HG03558 (cell line): ENCODE measurements around the gene PLPP1.

Experiments used
- ATAC-seq: cut with Tn5 transposase; IDR thresholded peaks from one replicate; pipeline ENCODE4 v1.9.1; 2021; ENCODE audit warnings: moderate number of reproducible peaks; ENCODE audit not compliant: unreplicated experiment; ENCODE audit errors: extremely low read depth

Gene PLPP1

DNA sequence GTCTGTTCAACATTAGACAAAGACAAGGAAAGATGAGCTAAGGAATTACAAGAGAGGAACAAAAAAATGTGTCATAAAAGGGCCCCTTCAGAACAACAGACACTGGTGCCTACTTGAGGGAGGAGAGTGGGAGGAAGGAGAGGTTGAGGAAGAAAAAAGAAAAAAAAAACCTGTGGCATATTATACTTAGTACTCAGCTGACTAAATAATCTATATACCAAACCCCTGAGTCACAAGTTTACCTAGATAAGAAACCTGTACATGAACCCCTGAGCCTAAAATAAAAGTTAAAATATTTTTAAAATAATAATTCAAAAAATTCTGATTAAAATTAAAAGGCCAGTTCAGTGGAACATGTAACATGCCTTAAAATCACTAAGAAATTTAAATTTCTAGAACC is 119.7 kb downstream of the PLPP1 start:
- no peak for ATAC-seq

DNA sequence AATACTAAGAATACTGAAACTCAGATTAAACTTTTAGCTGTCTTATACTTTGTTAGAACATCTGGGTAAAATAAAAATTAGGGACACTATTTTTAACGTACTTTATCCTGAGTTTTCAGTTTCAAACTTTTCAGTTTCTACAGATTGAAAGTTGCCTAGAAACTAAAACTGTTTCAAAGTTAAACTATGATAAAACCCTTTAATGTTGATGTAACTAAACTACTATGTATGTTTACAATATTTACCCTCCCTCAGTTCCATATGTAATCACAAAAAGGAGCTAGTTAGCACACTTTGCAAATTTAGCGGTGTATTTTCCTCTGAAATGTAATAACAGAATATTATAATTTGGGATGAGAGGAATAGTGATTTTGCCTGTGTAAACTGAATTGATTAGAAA is 121.1 kb downstream of the PLPP1 start:
- ATAC-seq, result no peak

DNA sequence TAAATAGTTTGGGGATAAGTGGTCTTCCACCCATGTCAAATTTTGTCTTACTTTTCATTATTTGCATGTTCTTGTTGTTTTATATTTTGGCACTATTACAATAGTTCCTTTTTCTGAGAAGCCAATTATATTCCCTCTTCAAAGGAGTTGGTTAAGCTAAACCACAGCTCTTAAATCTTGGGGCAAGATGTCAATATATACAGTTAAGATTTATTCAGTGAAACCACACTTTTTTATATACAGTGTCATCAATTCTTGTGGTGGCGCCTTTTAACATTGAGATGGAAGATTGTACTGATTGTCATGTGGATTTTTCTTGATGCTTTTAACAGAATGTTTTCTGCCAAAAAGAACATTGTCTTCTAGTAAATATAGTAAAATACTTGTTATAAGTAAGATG is 122.9 kb downstream of the PLPP1 start:
- no peak for ATAC-seq

DNA sequence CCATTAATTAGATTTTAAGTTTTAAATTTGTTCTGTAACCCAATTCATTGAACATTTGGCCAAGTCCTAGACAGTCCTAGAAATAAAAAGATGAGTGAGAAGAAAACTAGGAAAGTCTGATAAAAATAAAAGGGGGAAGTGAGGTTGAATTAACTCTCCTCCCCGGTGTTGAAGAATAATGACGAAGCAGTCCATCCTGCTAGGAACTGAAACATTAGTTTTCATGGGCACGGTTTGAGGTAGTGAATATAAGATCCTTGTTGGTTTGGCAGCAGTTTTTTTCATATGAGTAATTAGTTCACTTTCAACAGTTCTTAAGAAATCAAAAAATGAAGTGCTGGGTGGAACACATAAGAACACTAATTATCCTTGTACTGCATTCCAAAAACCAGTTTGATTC is 123.9 kb downstream of the PLPP1 start:
- no peak for ATAC-seq

DNA sequence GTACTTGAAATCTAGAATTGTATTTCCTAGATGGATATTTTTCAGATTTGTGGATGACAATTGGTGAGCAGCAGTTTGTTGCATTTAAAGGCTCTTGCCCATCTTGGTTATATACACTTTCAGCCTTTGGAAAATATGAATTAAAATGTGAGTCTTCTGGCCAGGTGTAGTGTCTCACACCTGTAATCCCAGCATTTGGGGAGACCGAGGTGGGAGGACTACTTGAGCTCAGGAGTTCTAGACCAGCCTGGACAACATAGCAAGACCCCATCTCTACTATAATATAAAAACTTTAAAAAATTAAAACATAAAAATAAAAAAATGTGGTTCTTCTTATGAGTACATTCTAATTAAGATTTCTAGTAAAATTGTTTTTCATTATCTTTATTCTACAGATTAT is 125.0 kb downstream of the PLPP1 start:
- ATAC-seq, result no peak

DNA sequence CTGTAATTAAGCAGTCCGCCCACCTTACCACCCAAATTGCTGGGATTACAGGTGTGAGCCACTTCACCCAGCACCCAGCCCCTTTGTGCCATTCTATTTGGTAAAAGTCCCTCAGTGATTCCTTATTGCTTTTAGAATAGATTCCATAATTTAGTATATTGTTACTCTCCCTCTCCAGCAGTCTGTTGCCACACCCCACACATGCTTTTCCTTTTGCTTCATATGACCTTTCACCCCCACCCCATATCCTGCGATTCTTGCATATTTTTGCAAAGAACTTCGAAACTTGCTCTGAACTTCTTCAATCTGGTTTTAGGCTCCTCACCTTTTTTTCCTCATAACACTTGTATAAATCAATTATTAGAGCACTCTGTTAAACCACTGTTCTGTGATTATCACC is 126.8 kb downstream of the PLPP1 start:
- ATAC-seq, result no peak

DNA sequence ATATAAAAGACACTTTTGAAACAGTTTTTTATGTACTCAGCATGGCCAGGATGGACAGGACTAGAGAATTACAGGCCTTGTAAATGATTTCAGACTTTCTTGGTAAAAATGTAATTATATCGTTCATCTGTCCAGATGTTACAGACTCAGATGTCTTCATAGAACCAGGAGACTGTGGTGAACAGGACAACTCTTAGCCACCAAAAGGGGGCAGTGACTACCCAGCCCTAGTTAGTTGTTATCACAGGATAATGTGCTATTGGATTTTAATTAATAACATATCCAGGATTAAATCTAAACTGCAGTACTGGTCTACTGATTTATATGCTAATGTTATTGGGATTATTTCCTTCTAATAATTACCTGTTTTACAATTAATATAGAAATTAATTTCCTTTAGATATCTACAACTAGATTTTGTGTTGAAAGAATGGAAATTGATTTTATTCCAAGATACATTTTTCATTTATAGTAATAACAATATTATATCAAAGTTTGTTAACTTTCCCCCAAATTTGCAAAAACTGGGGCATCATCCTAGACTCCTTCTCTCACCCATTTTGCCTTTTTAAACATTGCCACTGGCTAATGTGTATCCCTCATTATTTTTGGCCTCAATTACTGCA is 127.6 kb downstream of the PLPP1 start:
- ATAC-seq, result no peak

DNA sequence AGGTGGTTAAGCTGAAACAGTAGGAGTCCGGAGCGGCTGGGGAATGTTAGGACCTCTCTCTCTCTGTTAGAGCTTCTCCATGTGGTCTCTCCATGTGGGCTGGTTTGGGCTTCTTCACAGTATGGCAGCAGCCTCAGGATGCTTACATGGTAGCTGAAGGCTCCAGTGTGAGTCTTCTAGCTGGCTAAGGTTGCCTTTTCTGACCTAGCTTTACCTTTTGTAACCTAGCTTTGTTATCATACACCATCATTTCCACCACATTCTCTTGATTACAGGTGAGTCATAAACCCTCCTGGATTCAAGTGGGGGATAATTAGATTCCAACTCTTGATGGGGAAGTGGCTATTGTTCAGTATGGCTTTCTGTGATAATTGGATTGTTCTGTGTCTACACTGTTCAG is 128.5 kb downstream of the PLPP1 start:
- ATAC-seq, result no peak

DNA sequence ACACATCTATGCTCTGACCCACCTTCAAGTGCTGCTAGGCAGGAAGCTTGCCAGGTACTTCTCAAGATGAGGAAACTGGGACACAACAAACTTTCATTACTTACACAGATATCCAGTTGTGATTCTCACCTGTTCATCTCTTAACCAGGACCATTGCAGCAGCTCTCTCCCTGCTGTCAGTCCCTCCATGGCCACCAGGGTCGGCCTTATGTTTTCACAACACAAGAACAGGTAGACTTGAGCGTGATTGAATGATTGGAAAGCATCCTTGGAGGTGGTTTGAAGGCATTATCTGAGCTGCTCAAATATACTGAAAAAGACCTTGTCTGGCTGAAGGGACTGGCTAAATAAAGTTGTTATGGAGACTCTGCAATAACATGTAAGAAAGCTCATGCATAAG is 132.6 kb downstream of the PLPP1 start:
- ATAC-seq, result no peak

DNA sequence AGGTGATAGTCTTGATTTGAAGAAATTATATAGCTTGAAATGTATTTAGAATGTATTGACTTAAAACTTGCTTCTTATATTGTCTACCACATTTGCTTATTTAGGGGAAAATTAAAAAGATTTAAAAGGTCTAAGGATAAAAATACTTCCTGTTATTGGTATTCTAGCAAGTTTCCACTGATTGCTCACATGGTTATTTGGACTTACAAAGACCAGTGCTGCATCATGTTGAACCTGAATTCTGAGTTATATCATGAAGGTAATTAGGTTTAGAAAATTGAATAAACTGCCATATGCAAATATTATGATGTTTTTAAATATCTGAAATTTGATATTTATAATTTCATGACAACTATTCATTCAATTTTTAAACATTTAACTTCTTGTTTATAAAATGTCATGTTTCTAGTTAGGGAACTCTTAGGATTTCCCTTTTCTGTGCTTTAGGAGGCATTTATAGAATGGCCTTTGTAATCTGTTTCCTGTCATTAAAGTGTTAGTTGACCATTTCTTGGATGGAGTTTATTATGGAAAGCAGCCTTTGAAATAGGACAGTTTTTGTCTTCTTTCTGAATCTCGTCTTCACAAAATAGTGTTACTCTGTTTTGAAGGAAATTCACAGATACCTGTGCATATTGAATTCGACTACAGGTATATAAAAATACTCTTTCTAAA is 141.1 kb downstream of the PLPP1 start:
- no peak for ATAC-seq

DNA sequence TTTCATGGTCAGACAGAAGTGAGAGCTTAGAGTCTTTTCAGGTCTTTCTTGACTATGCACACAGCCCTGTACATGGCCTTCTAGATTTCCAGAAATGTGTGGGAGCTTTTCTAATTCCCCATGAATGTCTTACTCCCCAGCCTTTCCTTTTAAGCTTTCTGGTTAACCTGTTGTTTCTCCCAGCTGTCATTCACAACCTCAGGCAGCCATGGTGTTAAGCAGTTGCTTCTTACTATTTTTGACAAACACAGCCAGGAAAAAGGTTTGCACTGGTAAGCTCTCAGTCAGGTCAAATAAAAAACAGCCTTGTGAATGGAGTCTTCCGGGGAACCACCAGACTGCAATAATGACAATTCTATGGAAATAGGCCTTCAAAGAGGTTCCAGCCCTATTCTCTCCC is 142.1 kb downstream of the PLPP1 start:
- no peak for ATAC-seq

DNA sequence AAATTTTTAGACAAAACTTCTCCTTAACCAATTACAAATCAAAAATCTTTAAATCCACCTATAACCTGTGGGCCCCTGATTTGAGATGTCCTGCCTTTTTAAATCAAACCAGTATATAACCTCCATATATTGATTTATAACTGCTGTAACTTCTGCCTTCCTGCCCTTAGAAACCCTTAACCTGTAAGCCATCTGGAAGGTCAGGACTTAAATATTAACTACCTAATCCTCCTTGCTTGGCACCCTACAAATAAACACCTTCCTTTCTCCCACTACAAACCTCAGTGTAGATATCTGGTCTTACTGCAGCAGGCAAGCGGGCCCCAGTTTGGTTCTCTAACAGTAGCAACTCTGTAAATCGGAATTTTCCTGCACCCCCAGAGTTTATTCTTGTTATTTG is 143.1 kb downstream of the PLPP1 start:
- no peak for ATAC-seq

DNA sequence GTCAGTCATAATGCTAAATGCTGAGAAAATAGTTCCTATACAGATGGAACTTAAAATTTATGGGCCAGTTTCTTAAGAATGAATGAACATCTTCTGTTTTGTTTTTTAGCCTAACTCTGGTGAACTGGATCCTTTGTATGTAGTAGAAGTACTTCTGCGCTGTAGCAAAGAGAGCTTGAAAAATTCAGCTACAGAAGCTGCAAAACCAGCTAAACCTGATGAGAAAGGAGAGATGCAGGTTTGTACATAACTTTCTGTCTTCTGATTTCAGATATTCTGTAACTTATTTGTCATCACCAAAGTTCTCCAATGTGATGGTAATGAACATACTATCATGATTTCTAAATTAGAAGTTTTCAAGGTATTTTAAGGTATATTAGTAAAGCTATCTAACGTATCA is 146.9 kb downstream of the PLPP1 start:
- ATAC-seq, result no peak

DNA sequence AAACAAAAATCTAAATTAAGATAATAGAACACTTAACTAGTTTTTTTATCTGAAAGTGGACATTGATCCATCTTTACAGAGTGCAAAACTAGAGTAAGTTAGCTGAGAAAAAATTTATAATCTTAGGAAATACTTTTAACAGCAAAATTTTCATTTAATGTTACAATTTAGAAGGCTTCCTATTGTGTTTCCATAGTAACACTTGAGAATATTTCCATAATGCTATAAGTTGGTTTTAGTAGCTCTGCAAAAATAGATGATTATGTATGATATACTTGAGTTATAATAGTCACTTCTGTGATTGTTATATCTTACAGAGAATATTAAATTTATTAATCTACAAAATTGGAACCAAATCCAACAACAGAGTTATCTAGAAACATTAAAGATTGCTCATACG is 148.4 kb downstream of the PLPP1 start:
- ATAC-seq, result no peak

DNA sequence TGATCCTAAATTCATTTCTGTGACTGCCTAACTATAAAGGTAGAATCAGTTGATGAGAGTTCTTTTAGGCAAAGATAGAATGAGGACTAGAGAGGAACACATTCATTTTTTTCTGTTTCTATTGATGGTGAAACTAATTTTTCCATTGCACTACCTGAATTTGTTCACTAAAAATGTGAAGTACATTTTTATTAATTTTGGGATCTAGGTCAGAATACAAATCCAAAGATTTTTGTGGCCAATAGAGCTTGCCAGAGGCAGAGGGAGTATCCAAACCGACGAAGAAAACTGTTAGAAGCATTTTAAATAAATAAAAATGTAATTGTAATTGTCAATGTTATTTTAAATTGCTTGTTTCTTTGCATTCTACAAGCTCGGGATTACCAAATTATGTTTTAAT is 148.9 kb downstream of the PLPP1 start:
- no peak for ATAC-seq

DNA sequence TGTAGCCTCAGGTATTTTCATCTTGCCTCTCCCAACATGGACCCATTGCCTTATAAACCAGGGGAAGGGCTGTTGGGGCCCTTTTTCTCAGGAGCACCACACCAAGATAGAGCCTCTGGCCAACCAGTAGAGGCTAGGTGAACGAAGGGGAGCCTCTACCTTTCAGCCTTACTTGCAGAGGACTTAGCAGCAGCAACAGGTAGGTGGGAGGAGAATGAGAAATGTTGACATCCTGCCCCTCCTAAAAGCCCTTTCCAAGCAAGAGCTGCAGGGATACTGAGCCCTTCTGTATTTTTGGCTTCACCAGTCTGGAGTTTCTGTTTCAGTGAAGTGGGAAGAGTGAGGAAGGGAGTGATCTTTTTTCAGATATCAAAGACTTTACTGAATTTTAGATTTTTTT is 149.5 kb downstream of the PLPP1 start:
- ATAC-seq, result no peak

DNA sequence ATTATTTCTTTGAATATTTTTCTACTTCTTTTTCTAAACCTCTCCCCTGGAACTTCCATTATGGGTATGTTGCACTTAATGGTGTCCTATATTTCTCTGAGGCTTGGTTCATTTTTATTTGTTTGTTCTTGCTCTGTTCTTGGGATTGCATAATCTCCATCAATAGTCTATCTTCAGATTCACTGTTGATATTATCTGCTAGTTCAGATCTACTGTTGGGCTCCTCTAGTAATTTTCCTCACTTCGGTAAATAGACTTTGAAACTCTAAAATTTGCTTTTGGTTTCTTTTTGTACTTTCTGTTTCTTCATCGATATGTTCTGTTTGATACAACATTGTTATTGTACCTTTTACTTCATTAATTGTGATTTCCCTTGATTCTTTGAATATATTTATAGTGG is 150.7 kb downstream of the PLPP1 start:
- ATAC-seq, result no peak

DNA sequence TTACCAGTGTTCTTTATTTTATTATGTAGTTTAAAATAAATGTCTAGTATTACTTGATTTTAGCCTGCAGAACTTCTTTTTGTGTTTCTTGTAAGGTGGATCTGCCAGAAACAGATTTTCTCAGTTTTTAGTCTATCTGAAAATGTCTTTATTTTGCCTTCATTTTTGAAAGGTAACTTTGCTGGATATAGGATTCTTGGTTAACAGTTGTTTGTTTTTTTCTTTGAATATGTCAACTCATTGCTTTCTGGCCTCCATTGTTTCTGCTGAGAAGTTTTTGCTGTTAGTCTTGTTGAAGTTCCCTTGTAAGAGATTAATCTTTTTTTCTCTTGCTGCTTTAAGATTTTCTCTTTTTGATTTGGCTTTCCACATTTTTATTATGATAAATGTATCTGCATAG is 151.5 kb downstream of the PLPP1 start:
- no peak for ATAC-seq

DNA sequence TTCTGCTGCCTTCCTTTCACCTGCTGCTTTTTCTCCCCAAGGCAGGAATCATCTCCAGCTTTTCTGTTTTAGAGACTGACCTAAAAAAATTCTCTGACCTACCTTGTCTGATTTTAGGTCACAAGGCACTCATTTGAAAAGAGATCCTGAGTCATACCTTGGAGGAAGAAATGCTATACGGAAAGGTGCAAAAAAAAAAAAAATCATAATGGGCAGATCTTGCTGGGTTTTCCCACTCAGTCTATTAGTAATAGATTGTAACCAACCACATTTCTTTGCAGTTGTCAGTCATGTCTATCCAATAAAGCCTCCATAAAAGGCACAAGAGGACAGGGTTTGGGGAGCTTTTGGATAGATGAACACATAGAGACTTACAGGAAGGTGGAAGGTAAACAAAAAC is 157.0 kb downstream of the PLPP1 start:
- no peak for ATAC-seq
